GM12878 (cell line): Measurements from ENCODE around the gene IPPK. TPM values are rescaled to one million over a fixed set of nuclear protein-coding genes. Genes with fewer than 3 reads are reported as not detected.

Experiments used
- ATAC-seq: fragments of 200-7000 bp; cut with Tn5 transposase; 3 replicates; pipeline ENCODE4 v1.9.1; 2020; ENCODE audit warnings: mild to moderate bottlenecking, moderate library complexity
- BruUV-seq: library from RNA; stranded (reverse); fragments of 400-500 nt; replicated peaks from 2 replicates; lab custom pipeline; 2021; lab: Mats Ljungman, UMichigan
- CTCF ChIA-PET: fragments of 300-600 bp; sonication (Branson Sonifier 250); formaldehyde crosslinking; extraction: SDS; loops from one replicate; lab custom pipeline; 2021; ENCODE audit warnings: inconsistent platforms; lab: Yijun Ruan, JAX
- POLR2A ChIA-PET: fragments of 350-600 bp; formaldehyde crosslinking; extraction: SDS; loops from one replicate; lab custom pipeline; 2021; ENCODE audit warnings: inconsistent platforms; lab: Charles Lee
- RAD21 ChIA-PET: fragments of 300-600 bp; sonication (Branson Sonifier 250); formaldehyde crosslinking; loops from one replicate; lab custom pipeline; 2023; ENCODE audit warnings: antibody characterized with exemption; ENCODE audit not compliant: unreplicated experiment; lab: Charles Lee
- SMC1A ChIA-PET: fragments of 300-600 bp; sonication (Branson Sonifier 250); formaldehyde crosslinking; loops from one replicate; lab custom pipeline; 2023; ENCODE audit not compliant: unreplicated experiment, uncharacterized antibody; lab: Charles Lee
- DNase-seq: peaks from one replicate; pipeline ENCODE4 v3.0.0-alpha.2; 2011; ENCODE audit warnings: low read depth, low spot score
- FAIRE-seq: peaks from 3 replicates; lab custom pipeline; 2011; peaks lifted over from hg19 to GRCh38; lab: Jason Lieb, UNC
- H2AFZ ChIP-seq: 2 replicates; pipeline ENCODE4 v1.6.0; 2011; ENCODE audit warnings: low read depth, low read length, control low read depth; ENCODE audit not compliant: control insufficient read depth
- H3K27ac ChIP-seq: 2 replicates; pipeline ENCODE4 v1.5.1; 2011; ENCODE audit warnings: control low read depth; ENCODE audit not compliant: control insufficient read depth, insufficient read depth
- H3K27me3 ChIP-seq, 2 experiments: replicated peaks in 1 of 2; 2 replicates each; pipeline versions ENCODE4 v1.6.0 to v1.6.1; 2011; ENCODE audit warnings: low read length in 1 of 2; ENCODE audit not compliant: control insufficient read depth in 2 of 2, insufficient read depth in 2 of 2
- H3K36me3 ChIP-seq, 2 experiments: 2 replicates each; pipeline ENCODE4 v1.5.1; 2011; ENCODE audit warnings: low read length in 1 of 2; ENCODE audit not compliant: control insufficient read depth in 2 of 2, insufficient read depth in 2 of 2
- H3K4me1 ChIP-seq: 2 replicates; pipeline ENCODE4 v1.6.1; 2011; ENCODE audit warnings: mild to moderate bottlenecking, low read length, moderate library complexity, mixed read lengths; ENCODE audit not compliant: control insufficient read depth, insufficient read depth
- H3K4me2 ChIP-seq: 2 replicates; pipeline ENCODE4 v1.6.0; 2011; ENCODE audit warnings: control low read depth; ENCODE audit not compliant: control insufficient read depth, insufficient read depth
- H3K4me3 ChIP-seq: fragments of 200-600 bp; sonication (generic); 2 replicates; pipeline ENCODE4 v1.5.1; 2016
- H3K79me2 ChIP-seq: 2 replicates; pipeline ENCODE4 v1.6.0; 2011; ENCODE audit warnings: low read length; ENCODE audit not compliant: control insufficient read depth, insufficient read depth
- H3K9ac ChIP-seq: 2 replicates; pipeline ENCODE4 v1.8.0; 2011; ENCODE audit warnings: low read length, control low read depth, mixed read lengths; ENCODE audit not compliant: control insufficient read depth, insufficient read depth
- H3K9me3 ChIP-seq: replicated peaks from 3 replicates; pipeline ENCODE4 v1.5.1; 2011; ENCODE audit warnings: mild to moderate bottlenecking, low read length; ENCODE audit not compliant: control insufficient read depth, insufficient read depth
- H4K20me1 ChIP-seq: 2 replicates; pipeline ENCODE4 v1.6.0; 2011; ENCODE audit not compliant: control insufficient read depth, insufficient read depth
- CEBPZ ChIP-seq: fragments of 150-350 bp; IDR thresholded peaks from 2 replicates; pipeline ENCODE4 v1.6.1; 2016; ENCODE audit warnings: low read depth, low read length
- CREB1 ChIP-seq: IDR thresholded peaks from 2 replicates; pipeline ENCODE4 v1.6.1; 2012; ENCODE audit warnings: low read depth, mild to moderate bottlenecking, inconsistent platforms
- CREM ChIP-seq: IDR thresholded peaks from 2 replicates; pipeline ENCODE4 v1.6.1; 2014; ENCODE audit warnings: antibody characterized with exemption, low read depth
- ELK1 ChIP-seq: IDR thresholded peaks from 2 replicates; pipeline ENCODE4 v1.6.1; 2012; ENCODE audit warnings: low read depth, low read length, improper control_type of control experiment
- IKZF1 ChIP-seq: fragments of 450-650 bp; conservative IDR thresholded peaks from 2 replicates; pipeline ENCODE4 v1.6.1; 2017; ENCODE audit warnings: antibody characterized with exemption, mild to moderate bottlenecking
- KAT2A ChIP-seq: conservative IDR thresholded peaks from 2 replicates; pipeline ENCODE4 v1.6.1; 2011; ENCODE audit warnings: low read depth, low read length; ENCODE audit not compliant: control insufficient read depth
- PML ChIP-seq: IDR thresholded peaks from 2 replicates; pipeline ENCODE4 v1.6.1; 2012; ENCODE audit warnings: low read length, inconsistent platforms
- POU2F2 ChIP-seq: IDR thresholded peaks from 3 replicates; pipeline ENCODE4 v1.6.1; 2011; ENCODE audit warnings: low read depth, mild to moderate bottlenecking, low read length, borderline replicate concordance
- RAD51 ChIP-seq: fragments of 450-650 bp; IDR thresholded peaks from 2 replicates; pipeline ENCODE4 v1.6.1; 2016; ENCODE audit warnings: moderate library complexity, mild to moderate bottlenecking, inconsistent platforms
- RELB ChIP-seq: fragments of 450-650 bp; IDR thresholded peaks from 2 replicates; pipeline ENCODE4 v1.6.1; 2017; ENCODE audit warnings: low read depth, mild to moderate bottlenecking, moderate library complexity
- SPI1 ChIP-seq: IDR thresholded peaks from 2 replicates; pipeline ENCODE4 v1.6.1; 2011; ENCODE audit warnings: low read depth, mild to moderate bottlenecking, low read length, moderate library complexity, borderline replicate concordance; ENCODE audit not compliant: insufficient read depth
- SREBF1 ChIP-seq: IDR thresholded peaks from 2 replicates; pipeline ENCODE4 v1.6.1; 2012; ENCODE audit warnings: mild to moderate bottlenecking, low read length
- YBX1 ChIP-seq: fragments of 450-650 bp; IDR thresholded peaks from 2 replicates; pipeline ENCODE4 v1.6.1; 2016; ENCODE audit warnings: antibody characterized with exemption
- YY1 ChIP-seq: IDR thresholded peaks from 2 replicates; pipeline ENCODE4 v1.6.1; 2011; ENCODE audit warnings: low read depth, mild to moderate bottlenecking, low read length
- in situ Hi-C: fragments of 300-500 bp; cut with MboI; formaldehyde crosslinking; loops from 9 replicates; pipeline ENCODE4 v1.14.3; 2018; ENCODE audit warnings: mixed read lengths
- intact Hi-C: fragments of 100-400 bp; cut with micrococcal nuclease; formaldehyde crosslinking; loops from one replicate; pipeline ENCODE4 v1.14.2; 2022; ENCODE audit not compliant: unreplicated experiment
- polyA plus RNA-seq, 11 experiments: library from polyadenylated mRNA; depleted of rRNA in 4 of 11; unstranded in 6 of 11; stranded (reverse) in 5 of 11; fragments of >200 nt; fragmentation: Nextera tagmentation in 4 of 11; fragmentation: Illumina TruSeq in 1 of 11; extraction: Ambion mirVana in 4 of 11; extraction: Trizol in 1 of 11; gene quantifications; 1 replicate in 1 of 11; 2 replicates in 10 of 11; pipeline versions ENCODE4 v1.2.1 to v1.2.3, GENCODE V29; 2011 to 2016; ENCODE audit warnings: inconsistent platforms in 2 of 11, missing spikeins in 2 of 11, low read depth in 1 of 11
- total RNA-seq, 4 experiments: library from RNA; depleted of rRNA in 3 of 4; stranded (reverse); fragments of >200 nt in 3 of 4; fragmentation: Illumina TruSeq in 1 of 4; extraction: Trizol in 1 of 4; gene quantifications; 2 replicates each; pipeline versions ENCODE4 v1.2.1 to v1.2.3, GENCODE V29; 2013 to 2021
- TF ChIP-seq, protein P1 (sequence below): IDR thresholded peaks from 2 replicates; pipeline ENCODE4 v1.6.1; 2012; ENCODE audit warnings: low read depth, low read length, improper control_type of control experiment

The IPPK gene
- total and polyA plus RNA-seq, 10 of the 15 experiments (the other 5 are each of a cell fraction or from before 2014, with no cell fraction given): 2.1 to 22.1 (median 11.4) TPM

DNA sequence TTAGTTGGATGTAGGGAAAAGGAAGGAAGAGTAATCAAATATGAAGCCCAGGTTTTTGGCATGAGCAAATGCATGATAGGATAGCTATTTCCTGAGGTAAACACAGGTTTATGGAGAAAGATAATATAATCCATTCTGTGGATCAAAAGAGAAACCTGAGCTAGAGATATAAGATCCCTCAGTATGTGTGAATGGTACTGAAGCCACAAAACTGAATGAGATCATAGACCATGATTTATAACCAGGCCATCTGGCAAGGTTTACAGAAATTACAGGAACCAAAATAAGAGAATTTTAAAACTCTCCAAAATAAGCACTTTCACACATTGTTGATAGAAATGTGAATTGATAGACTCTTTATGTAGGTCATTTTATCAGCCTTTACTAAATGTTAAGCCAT is 105.4 kb downstream of the IPPK start:
- H3K27me3 ChIP-seq: no peaks in the 10 kb centered on the region
- no peaks in the 10 kb centered on the region; the same call in 2 of the 3 replicates for H3K9me3 ChIP-seq
- no peak overlapping the region for H3K4me2 ChIP-seq
- no peaks in the 10 kb centered on the region for H3K4me1 ChIP-seq
- CTCF ChIA-PET: no interaction called here
- SMC1A ChIA-PET: no interaction called here
- H2AFZ ChIP-seq: no peak overlapping the region
- RAD21 ChIA-PET: no interaction called here
- no peaks in the 10 kb centered on the region for H3K36me3 ChIP-seq
- no peak for DNase-seq
- H3K27ac ChIP-seq: no peak overlapping the region
- no peaks in the 10 kb centered on the region for H3K79me2 ChIP-seq
- no peak overlapping the region for H3K9ac ChIP-seq
- in situ Hi-C loops (no loop called here), intact Hi-C loops (no loop called here)
- no TSS peak for BruUV-seq
- POLR2A ChIA-PET: no interaction called here
- no peak overlapping the region for H3K4me3 ChIP-seq
- H4K20me1 ChIP-seq: no peaks in the 10 kb centered on the region
- no peak for FAIRE-seq
- ATAC-seq: no peak
- TF ChIP-seq IKZF1 (no peak), SREBF1 (no peak), KAT2A (no peak), CREM (no peak), RELB (no peak), ELK1 (no peak), CREB1 (no peak), YBX1 (no peak), PML (no peak), POU2F2 (no peak), SPI1 (no peak), RAD51 (no peak), CEBPZ (no peak), YY1 (no peak)
- TF ChIP-seq, protein P1, sequence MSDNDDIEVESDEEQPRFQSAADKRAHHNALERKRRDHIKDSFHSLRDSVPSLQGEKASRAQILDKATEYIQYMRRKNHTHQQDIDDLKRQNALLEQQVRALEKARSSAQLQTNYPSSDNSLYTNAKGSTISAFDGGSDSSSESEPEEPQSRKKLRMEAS: no peak
